ENCODE measurements around the gene TOB2. TPM values are rescaled to one million over a fixed set of nuclear protein-coding genes. Genes with fewer than 3 reads are reported as not detected.

TOB2 gene
- total RNA-seq, 4 donors from 2014 or later = 31.5 to 45.9 (median 37.9) TPM

- intact Hi-C loops (cut with DNase I; ENCODE audit: low total_unique reads) = loop anchor here (10.0 kb wide), 1 partner anchor 198 kb away; no protein-coding TSS in a partner anchor
- WGBS, 2 donors = 84% methylated on average over 19 of the region's 19 CpGs
- no peak overlapping the region for H3K4me3 ChIP-seq (ENCODE audit: low read depth, poor library complexity, severe bottlenecking)
- TF ChIP-seq CTCF (IDR thresholded peaks at IDR 0.05) (no peak), POLR2A (IDR thresholded peaks at IDR 0.05) (no peak)
- no peak for DNase-seq (ENCODE audit: low spot score in 2 of 2)
These were observed 49.3 kb downstream of the TOB2 start for GRCh38 chr22:41397143-41397811.

GRCh38 chr22:41395531-41396240 is 50.9 kb downstream of the TOB2 start:
- intact Hi-C loops (cut with DNase I; ENCODE audit: low total_unique reads) = loop anchor here (10.0 kb wide), 1 partner anchor 199 kb away; no protein-coding TSS in a partner anchor
- H3K4me3 ChIP-seq (ENCODE audit: low read depth, poor library complexity, severe bottlenecking) = no peak overlapping the region
- no peak for TF ChIP-seq CTCF (IDR thresholded peaks at IDR 0.05)
- no peak for TF ChIP-seq POLR2A (IDR thresholded peaks at IDR 0.05)
- no peak for DNase-seq (ENCODE audit: low spot score in 2 of 2)
- WGBS, 2 donors = 90 to 91% methylated on average over 33 to 37 of the region's 37 CpGs

GRCh38 chr22:41394012-41394356 is 52.6 kb downstream of the TOB2 start:
- intact Hi-C loops (cut with DNase I; ENCODE audit: low total_unique reads) = loop anchor here (10.0 kb wide), 1 partner anchor 201 kb away; no protein-coding TSS in a partner anchor
- no peak for DNase-seq (ENCODE audit: low spot score in 2 of 2)
- WGBS, 2 donors = 85 to 89% methylated on average over 11 of the region's 11 CpGs
- no peak overlapping the region for H3K4me3 ChIP-seq (ENCODE audit: low read depth, poor library complexity, severe bottlenecking)
- TF ChIP-seq CTCF (IDR thresholded peaks at IDR 0.05) = no peak
- no peak for TF ChIP-seq POLR2A (IDR thresholded peaks at IDR 0.05)

GRCh38 chr22:41387341-41387740 is 59.3 kb downstream of the TOB2 start:
- intact Hi-C loops (cut with DNase I; ENCODE audit: low total_unique reads) = no loop called here
- H3K4me3 ChIP-seq (ENCODE audit: low read depth, poor library complexity, severe bottlenecking) = no peak overlapping the region
- WGBS, 2 donors = 70 to 80% methylated on average over 7 of the region's 7 CpGs
- DNase-seq (ENCODE audit: low spot score in 2 of 2) = no peak
- TF ChIP-seq POLR2A (IDR thresholded peaks at IDR 0.05) (no peak), CTCF (IDR thresholded peaks at IDR 0.05) (no peak)

- intact Hi-C loops (cut with DNase I; ENCODE audit: low total_unique reads) = no loop called here
These were observed 62.5 kb downstream of the TOB2 start for GRCh38 chr22:41384128-41384527.

More at GRCh38 chr22:41384128-41384527, 62.5 kb downstream of the TOB2 start:
- DNase-seq (ENCODE audit: low spot score in 2 of 2) = no peak
- no peak overlapping the region for H3K4me3 ChIP-seq (ENCODE audit: low read depth, poor library complexity, severe bottlenecking)
- TF ChIP-seq CTCF (IDR thresholded peaks at IDR 0.05) (no peak), POLR2A (IDR thresholded peaks at IDR 0.05) (no peak)

Other genes with a start within 250 kb of the TOB2 start
- 10 to 100 TPM in 3 of 4 donors, 1 to 10 TPM in 1; 6.3 to 20.9 (median 16.8) TPM for gene L3MBTL2, start 241.5 kb downstream of the TOB2 start, total RNA-seq
- 10 to 100 TPM; 10.5 to 16.3 (median 11.5) TPM for gene CHADL, start 205.9 kb downstream of the TOB2 start, total RNA-seq
- 100 to 1,000 TPM; 119 to 150 (median 121) TPM for gene RANGAP1, start 160.6 kb downstream of the TOB2 start, total RNA-seq
- gene ZC3H7B, start 145.3 kb downstream of the TOB2 start, total RNA-seq = 10 to 100 TPM; 19.9 to 39.9 (median 31.2) TPM
- gene TEF, start 64.9 kb downstream of the TOB2 start, total RNA-seq = 10 to 100 TPM; 27.3 to 56.1 (median 42.8) TPM
- 10 to 100 TPM; 44.1 to 51.9 (median 45.4) TPM for gene PHF5A, start 21.9 kb upstream of the TOB2 start, total RNA-seq
- 100 to 1,000 TPM in 1 of 4 donors, 10 to 100 TPM in 3; 64.0 to 103 (median 83.1) TPM for gene ACO2, start 22.3 kb upstream of the TOB2 start, total RNA-seq
- gene POLR3H, start 97.7 kb upstream of the TOB2 start, total RNA-seq = 10 to 100 TPM in 3 of 4 donors, 1 to 10 TPM in 1; 8.7 to 19.7 (median 16.4) TPM
- gene CSDC2, start 114.2 kb upstream of the TOB2 start, total RNA-seq = 1 to 10 TPM in 2 of 4 donors, under 1 TPM in 2; 0.63 to 3.0 (median 1.0) TPM
- gene PMM1, start 143.0 kb upstream of the TOB2 start, total RNA-seq = 10 to 100 TPM; 44.0 to 60.4 (median 50.1) TPM
- gene DESI1, start 174.2 kb upstream of the TOB2 start, total RNA-seq = 10 to 100 TPM; 16.1 to 37.8 (median 23.0) TPM
- gene XRCC6, start 174.5 kb upstream of the TOB2 start, total RNA-seq = 100 to 1,000 TPM; 150 to 204 (median 161) TPM
- gene SNU13, start 242.1 kb upstream of the TOB2 start, total RNA-seq = 100 to 1,000 TPM; 103 to 127 (median 116) TPM